NCI-H460 (cell line): ENCODE results near the gene ACTR1B. TPM values are rescaled to one million over a fixed set of nuclear protein-coding genes. Genes with fewer than 3 reads are reported as not detected.
"Not testable (repeated sequence)": the region's sequence is repeated elsewhere in the genome, so short reads cannot be mapped to it uniquely, and the experiment has no call there.

Experiments used
- DNase-seq: peaks from one replicate; pipeline ENCODE4 v3.0.0-alpha.2; 2016; ENCODE audit warnings: low read depth; ENCODE audit errors: extremely low read depth
- small RNA-seq, 2 experiments: library from RNA; depleted of rRNA; stranded (forward); fragments of <200 nt; gene quantifications; one replicate each; pipeline ENCODE3, GENCODE V24; 2014
- total RNA-seq: library from RNA; depleted of rRNA; stranded (reverse); fragments of >200 nt; shearing (Covaris generic); gene quantifications from 2 replicates; pipeline ENCODE4 v1.2.3, GENCODE V29; 2014; rRNA removed

ACTR1B gene
- total RNA-seq, 1 experiment from 2014 or later, result 29.4 TPM

DNA sequence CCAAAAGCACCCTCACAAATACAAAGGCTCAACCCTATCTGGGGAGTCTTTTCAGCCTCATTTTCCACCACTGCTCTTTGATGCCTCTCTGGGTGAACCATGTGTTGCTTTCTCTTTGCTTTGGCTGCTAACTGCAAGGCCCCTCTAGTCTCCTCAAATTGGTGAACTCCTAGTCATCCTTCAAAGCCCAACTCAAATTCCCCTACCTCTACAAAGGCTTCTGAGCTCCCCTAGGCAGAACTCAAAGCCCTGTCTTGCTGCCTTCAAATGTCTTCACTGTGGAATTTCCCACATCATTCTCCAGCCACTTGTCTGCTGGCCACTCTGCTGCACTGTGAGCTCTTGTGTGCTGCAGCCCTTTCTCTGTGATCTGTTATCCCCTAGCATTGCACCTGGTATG lies 40.9 kb downstream of the ACTR1B start:
- DNase-seq, result not testable (repeated sequence)

DNA sequence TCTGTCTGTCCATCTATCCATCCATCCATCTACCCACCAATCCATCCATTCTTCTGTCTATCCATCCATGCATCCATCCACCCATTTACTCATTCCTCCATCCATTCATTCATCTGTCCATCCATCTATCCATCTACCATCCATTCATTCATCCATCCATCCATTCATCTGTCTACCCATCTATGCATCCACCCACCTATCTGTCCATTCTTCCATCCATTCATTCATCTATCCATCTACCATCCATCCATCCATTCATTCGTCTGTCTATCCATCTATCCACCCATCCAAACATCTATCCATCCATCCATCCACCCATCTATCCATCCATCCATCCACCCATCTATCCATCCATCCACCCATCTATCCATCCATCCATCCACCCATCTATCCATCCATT lies 43.4 kb downstream of the ACTR1B start:
- DNase-seq, result not testable (repeated sequence)

DNA sequence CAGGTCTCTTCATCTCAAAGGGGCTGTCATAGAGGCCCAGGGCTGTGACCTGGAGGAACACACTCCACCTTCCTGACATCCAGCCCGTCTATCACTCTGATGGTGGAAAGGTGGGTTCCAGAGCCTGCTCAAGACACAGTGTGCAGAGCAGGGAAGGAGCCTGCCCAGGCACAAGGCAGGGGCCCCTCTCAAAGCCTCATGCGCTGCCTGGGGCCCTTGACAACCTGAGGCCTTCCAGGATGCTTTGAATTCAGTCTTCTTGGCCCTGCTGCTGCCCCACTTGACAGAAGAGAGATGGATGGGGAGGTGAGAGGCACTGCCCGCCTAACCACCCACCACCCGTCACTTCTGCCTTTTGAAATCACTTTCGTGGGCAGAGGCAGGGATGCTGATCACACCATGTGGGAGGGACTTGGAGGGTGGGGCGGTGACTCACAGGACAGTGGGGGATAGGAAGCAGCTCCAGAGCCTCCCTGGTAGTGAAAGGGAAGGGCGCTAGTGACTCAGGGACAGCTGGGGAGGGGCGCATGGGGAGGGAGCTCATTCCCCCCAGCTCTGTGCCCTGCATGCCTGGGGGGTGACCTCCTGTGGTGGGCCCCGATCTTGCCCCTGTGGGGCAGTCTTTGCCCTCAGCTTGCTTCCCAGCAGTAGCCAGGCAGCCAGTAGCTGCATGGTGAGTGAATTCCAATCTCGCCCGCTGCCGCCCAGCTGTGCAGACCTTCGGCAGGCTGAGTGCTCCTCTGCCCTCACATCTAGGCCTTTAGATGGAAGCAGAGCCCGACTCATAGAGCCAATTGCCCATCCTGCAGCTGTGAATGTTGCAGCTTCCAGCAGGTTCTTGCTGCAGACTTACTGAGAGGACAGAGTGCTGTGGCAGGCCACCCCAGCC lies 44.7 kb downstream of the ACTR1B start:
- not testable (repeated sequence) for DNase-seq

DNA sequence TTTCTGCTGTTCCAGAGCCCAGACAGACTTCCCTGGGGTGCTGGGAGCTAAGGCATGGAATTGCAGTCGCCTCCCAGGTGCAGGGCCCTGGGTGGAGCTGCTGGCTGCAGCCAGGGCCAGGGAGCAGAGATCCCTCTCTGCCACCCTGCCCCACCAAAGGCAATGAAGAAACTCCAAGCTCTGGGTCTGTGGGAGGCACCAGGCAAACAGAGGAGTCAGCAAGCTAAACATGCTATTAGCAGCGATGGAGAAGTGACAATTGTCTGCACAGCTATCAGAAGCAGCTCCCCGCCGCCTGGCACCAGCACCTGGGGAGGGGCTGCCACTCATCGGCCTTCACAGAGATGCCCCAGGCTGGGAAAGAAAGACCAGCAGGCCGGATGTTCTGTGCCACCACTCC lies 45.9 kb downstream of the ACTR1B start:
- no peak for DNase-seq

DNA sequence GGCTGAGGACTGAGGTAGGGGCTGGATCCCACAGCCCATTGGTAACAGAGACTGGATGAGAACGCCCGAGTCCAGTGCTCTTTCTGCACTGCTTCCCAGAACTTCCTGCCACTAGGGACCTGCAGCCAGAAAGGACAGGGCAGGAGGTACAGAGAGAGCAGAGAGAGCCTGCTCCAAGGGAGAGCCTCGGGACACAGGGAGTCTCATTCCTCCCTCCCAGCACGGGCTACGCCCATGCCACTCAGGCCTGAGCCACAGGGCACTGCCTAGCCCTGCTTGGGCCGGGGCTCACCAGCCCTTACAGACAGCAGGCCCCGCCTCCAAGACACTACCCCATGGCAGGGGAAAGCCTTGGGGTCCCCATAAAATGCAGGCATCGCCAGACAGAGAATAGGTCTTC lies 48.1 kb downstream of the ACTR1B start:
- DNase-seq, result not testable (repeated sequence)

DNA sequence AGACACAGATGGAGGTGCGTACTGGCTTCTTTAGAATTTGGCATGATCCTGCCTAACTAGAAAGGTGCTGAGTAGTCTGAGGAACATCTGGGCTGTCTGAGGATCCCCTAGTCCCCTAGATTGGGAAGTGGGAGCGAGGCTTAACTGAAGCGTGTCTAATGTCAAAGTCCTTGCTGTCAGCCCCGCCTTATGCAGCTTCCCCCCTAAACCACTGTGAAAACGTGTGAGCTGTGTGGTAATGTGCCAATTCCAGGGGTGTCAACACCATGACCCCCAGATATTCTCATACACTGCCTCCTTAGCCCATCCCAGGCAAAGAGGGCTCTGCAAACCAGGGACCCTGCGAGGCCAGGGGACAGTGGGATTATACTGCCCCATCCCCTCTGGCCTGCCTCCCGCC lies 51.9 kb downstream of the ACTR1B start:
- not testable (repeated sequence) for DNase-seq

DNA sequence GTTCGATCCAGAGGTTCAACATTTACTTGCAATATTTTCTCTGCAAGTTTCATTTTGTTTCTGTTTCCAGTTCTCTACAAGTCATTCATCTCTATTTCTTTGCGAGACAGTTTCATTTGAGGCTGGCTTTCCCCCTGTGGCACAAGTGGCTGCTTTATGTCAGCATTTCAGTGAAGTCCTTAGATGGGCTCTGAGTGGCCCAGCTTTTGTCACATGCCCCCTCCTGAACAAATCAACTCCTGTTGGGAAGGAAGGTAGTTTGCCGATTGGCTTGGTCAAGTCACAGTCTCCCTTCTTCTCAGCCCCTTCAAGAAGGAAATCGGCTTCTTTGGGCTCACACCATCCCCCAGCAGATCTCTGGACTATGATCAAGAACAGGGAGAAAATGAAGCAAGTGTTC lies 55.1 kb downstream of the ACTR1B start:
- DNase-seq, result not testable (repeated sequence)

Small RNA genes lying within 50 kb of the gene (small RNA-seq; reads per million reads assigned to genes)
- gene RNU4-8P, result 0.08 to 0.29 reads per million in 2 experiments

Other genes starting within 250 kb of the ACTR1B start
- 11.7 and 20.4 TPM in 2 replicates for gene ANKRD36B, start 74.2 kb downstream of the ACTR1B start, total RNA-seq
- gene COX5B, start 18.0 kb downstream of the ACTR1B start, total RNA-seq, result 466 and 533 TPM in 2 replicates
- 1.6 and 2.1 TPM in 2 replicates for gene C2orf92, start 5.7 kb upstream of the ACTR1B start, total RNA-seq
- not detected in 2 replicates for gene ZAP70, start 49.5 kb upstream of the ACTR1B start, total RNA-seq